ENCODE data around the gene SF3A1. TPM values are rescaled to one million over a fixed set of nuclear protein-coding genes. Genes with fewer than 3 reads are reported as not detected.
"Not testable (repeated sequence)": the region's sequence is repeated elsewhere in the genome, so short reads cannot be mapped to it uniquely, and the experiment has no call there.

SF3A1 gene
- total and polyA plus RNA-seq, 2 of the 8 experiments (the other 6 are each of a cell fraction or from before 2014, with no cell fraction given): 27.8 to 285 TPM

- TF ChIP-seq PHF8 (conservative IDR thresholded peaks at IDR 0.05; ENCODE audit: low read depth, low read length) (no peak), TCF12 (IDR thresholded peaks at IDR 0.05; ENCODE audit: low read depth, low read length) (no peak), TAF7 (optimal IDR thresholded peaks at IDR 0.05; ENCODE audit: borderline replicate concordance, low read depth, low read length) (no peak), CHD1 (IDR thresholded peaks at IDR 0.05; ENCODE audit: low read depth, low read length) (no peak)
Measured at GRCh38 chr22:30404307-30404706, 47.6 kb upstream of the SF3A1 start (continued).

- H3K18ac ChIP-seq (ENCODE audit: extremely low read depth, low read length); H4K8ac ChIP-seq (ENCODE audit: extremely low read depth, insufficient read depth, low read length); H4K20me1 ChIP-seq (replicated peaks in 1 of 2; ENCODE audit: control insufficient read depth in 1 of 2, insufficient read depth in 2 of 2, low read length in 2 of 2); H4K91ac ChIP-seq (replicated peaks; ENCODE audit: insufficient read length, low read length); H3K4ac ChIP-seq (replicated peaks; ENCODE audit: insufficient read length, low read depth, low read length); H2BK5ac ChIP-seq (ENCODE audit: low read depth, low read length); H2BK120ac ChIP-seq (replicated peaks; ENCODE audit: low read depth, low read length); FAIRE-seq; H3K56ac ChIP-seq (replicated peaks; ENCODE audit: insufficient read length, low read depth, low read length); H3K4me3 ChIP-seq (ENCODE audit: extremely low read depth in 1 of 4, insufficient read depth in 2 of 4, low read depth in 3 of 4, low read length in 4 of 4); H2AFZ ChIP-seq (ENCODE audit: low read length); H3K9ac ChIP-seq (replicated peaks in 1 of 4; ENCODE audit: extremely low read depth in 1 of 4, low read depth in 3 of 4, low read length in 3 of 4); H3K79me2 ChIP-seq (ENCODE audit: control insufficient read depth in 1 of 2, insufficient read depth in 2 of 2, low read length in 2 of 2); H2AK5ac ChIP-seq (ENCODE audit: low read depth, low read length); H3K23me2 ChIP-seq (ENCODE audit: low read depth, low read length); H4K5ac ChIP-seq (ENCODE audit: insufficient read length, low read depth, low read length); H2BK20ac ChIP-seq (ENCODE audit: low read length); H3K9me3 ChIP-seq (ENCODE audit: insufficient read depth in 2 of 2, low read depth in 1 of 2, low read length in 1 of 2); H2BK12ac ChIP-seq (ENCODE audit: low read depth, low read length); H3K27ac ChIP-seq (ENCODE audit: low read depth, low read length); DNase-seq (ENCODE audit: low read depth in 1 of 2, low spot score in 2 of 2); H2BK15ac ChIP-seq (ENCODE audit: low read length); H3K14ac ChIP-seq (ENCODE audit: insufficient read length); H3K23ac ChIP-seq (ENCODE audit: insufficient read length); H3K79me1 ChIP-seq (ENCODE audit: low read depth, low read length); H3K36me3 ChIP-seq (ENCODE audit: control insufficient read depth in 2 of 4, insufficient read depth in 4 of 4, low read length in 3 of 4): not testable (repeated sequence)
- POLR2A ChIA-PET (ENCODE audit: partially characterized antibody): interaction anchor here (1.1 to 1.5 kb wide), 4 partner anchors 8 to 47 kb away, joined by 3 to 16 read pairs (median 5); partner anchors contain the start of gene MTFP1
- H3K4me1 ChIP-seq (replicated peaks in 1 of 4; ENCODE audit: control insufficient read depth in 3 of 4, insufficient read depth in 4 of 4, low read length in 3 of 4): peaks cover 3 to 12% (median 8%) of the 10 kb centered on the region in 4 experiments
- peaks cover 0 to 13% (median 5%) of the 10 kb centered on the region in 4 experiments; a peak in 4 of 7 replicates for H3K27me3 ChIP-seq (replicated peaks in 1 of 4; ENCODE audit: control insufficient read depth in 3 of 4, extremely low read depth in 1 of 4, insufficient read depth in 3 of 4, low read length in 3 of 4)
- WGBS, 2 experiments (ENCODE audit: extremely low coverage in 1 of 2, insufficient coverage in 1 of 2, insufficient read length in 1 of 2, insufficient replicate concordance in 2 of 2, low coverage in 1 of 2, low lambda C conversion rate in 2 of 2, missing lambda C conversion rate in 1 of 2): 89% methylated on average over 5 of the region's 5 CpGs; no CpG with 5 or more reads in 1 of the 2 experiments
- peak overlapping the region in 1 of 2 experiments; percentile 54; a peak in 1 of 4 replicates for H3K4me2 ChIP-seq (ENCODE audit: insufficient read depth in 1 of 2, low read depth in 2 of 2, low read length in 2 of 2)
- CTCF ChIA-PET (ENCODE audit: partially characterized antibody): interaction anchor here (0.6 to 2.8 kb wide), 4 partner anchors 10 to 114 kb away, joined by 4 to 15 read pairs (median 6); no protein-coding TSS in a partner anchor
Measured at GRCh38 chr22:30402766-30403104, 46.0 kb upstream of the SF3A1 start.
